ENCODE data around the gene SLC6A18.

SLC6A18 gene

GRCh38 chr5:1224631-1225030 lies 550 bp upstream of the SLC6A18 start:
- Histone ChIP-seq H3K36me3 (ENCODE audit: control insufficient read depth, low read length) (no peaks in the 10 kb centered on the region), H3K4me1 (ENCODE audit: control insufficient read depth, low read length) (no peaks in the 10 kb centered on the region), H3K9me2 (replicated peaks; ENCODE audit: control insufficient read depth, low read length) (no peaks in the 10 kb centered on the region), H3K79me2 (ENCODE audit: control insufficient read depth, low read length) (no peaks in the 10 kb centered on the region), H3K27ac (ENCODE audit: low read depth, low read length) (no peak overlapping the region), H3K4me3 (ENCODE audit: low read length) (no peak overlapping the region), H4K20me1 (ENCODE audit: control insufficient read depth, insufficient read depth, low read depth, low read length) (no peaks in the 10 kb centered on the region), H3K4me2 (ENCODE audit: low read length) (no peak overlapping the region), H3F3A (ENCODE audit: control insufficient read depth, insufficient read depth) (no peaks in the 10 kb centered on the region), H3K27me3 (ENCODE audit: control insufficient read depth, low read length) (no peaks in the 10 kb centered on the region), H3K9me3 (ENCODE audit: control insufficient read depth, insufficient read depth, low read length) (peaks cover 5% of the 10 kb centered on the region; the same call in 1 of the 2 replicates)
- TF ChIP-seq CTCF (IDR thresholded peaks at IDR 0.05; ENCODE audit: low read depth, low read length, poor library complexity, severe bottlenecking) (no peak), EZH2phosphoT487 (IDR thresholded peaks at IDR 0.05; ENCODE audit: borderline replicate concordance, low read length) (no peak)

- H3K36me3 ChIP-seq (ENCODE audit: control insufficient read depth, low read length), result no peaks in the 10 kb centered on the region
- H3K9me3 ChIP-seq (ENCODE audit: control insufficient read depth, insufficient read depth, low read length), result peaks cover 5% of the 10 kb centered on the region; the same call in 1 of the 2 replicates
- no peaks in the 10 kb centered on the region for H4K20me1 ChIP-seq (ENCODE audit: control insufficient read depth, insufficient read depth, low read depth, low read length)
- H3K27me3 ChIP-seq (ENCODE audit: control insufficient read depth, low read length), result no peaks in the 10 kb centered on the region
- no peak overlapping the region for H3K4me3 ChIP-seq (ENCODE audit: low read length)
- no peaks in the 10 kb centered on the region for H3K9me2 ChIP-seq (replicated peaks; ENCODE audit: control insufficient read depth, low read length)
- H3K27ac ChIP-seq (ENCODE audit: low read depth, low read length), result no peak overlapping the region
- H3K79me2 ChIP-seq (ENCODE audit: control insufficient read depth, low read length), result no peaks in the 10 kb centered on the region
- no peaks in the 10 kb centered on the region for H3K4me1 ChIP-seq (ENCODE audit: control insufficient read depth, low read length)
- no peak overlapping the region for H3K4me2 ChIP-seq (ENCODE audit: low read length)
- H3F3A ChIP-seq (ENCODE audit: control insufficient read depth, insufficient read depth), result no peaks in the 10 kb centered on the region
- TF ChIP-seq CTCF (IDR thresholded peaks at IDR 0.05; ENCODE audit: low read depth, low read length, poor library complexity, severe bottlenecking), result no peak
- no peak for TF ChIP-seq EZH2phosphoT487 (IDR thresholded peaks at IDR 0.05; ENCODE audit: borderline replicate concordance, low read length)
These were observed 1.1 kb downstream of the SLC6A18 start for GRCh38 chr5:1226231-1226630.

GRCh38 chr5:1226839-1227581 lies 1.8 kb downstream of the SLC6A18 start:
- Histone ChIP-seq H3K79me2 (ENCODE audit: control insufficient read depth, low read length) (no peaks in the 10 kb centered on the region), H3K4me3 (ENCODE audit: low read length) (no peak overlapping the region), H3K4me2 (ENCODE audit: low read length) (no peak overlapping the region), H3K36me3 (ENCODE audit: control insufficient read depth, low read length) (no peaks in the 10 kb centered on the region), H3F3A (ENCODE audit: control insufficient read depth, insufficient read depth) (no peaks in the 10 kb centered on the region), H3K27me3 (ENCODE audit: control insufficient read depth, low read length) (no peaks in the 10 kb centered on the region), H3K9me2 (replicated peaks; ENCODE audit: control insufficient read depth, low read length) (no peaks in the 10 kb centered on the region), H3K27ac (ENCODE audit: low read depth, low read length) (no peak overlapping the region), H4K20me1 (ENCODE audit: control insufficient read depth, insufficient read depth, low read depth, low read length) (no peaks in the 10 kb centered on the region), H3K4me1 (ENCODE audit: control insufficient read depth, low read length) (no peaks in the 10 kb centered on the region), H3K9me3 (ENCODE audit: control insufficient read depth, insufficient read depth, low read length) (peaks cover 5% of the 10 kb centered on the region; the same call in 1 of the 2 replicates)
- TF ChIP-seq EZH2phosphoT487 (IDR thresholded peaks at IDR 0.05; ENCODE audit: borderline replicate concordance, low read length), result no peak

- no peaks in the 10 kb centered on the region for H3K27me3 ChIP-seq (ENCODE audit: control insufficient read depth, low read length)
- no peak overlapping the region for H3K27ac ChIP-seq (ENCODE audit: low read depth, low read length)
- H3K4me3 ChIP-seq (ENCODE audit: low read length), result no peak overlapping the region
- no peak overlapping the region for H3K4me2 ChIP-seq (ENCODE audit: low read length)
- TF ChIP-seq CTCF (IDR thresholded peaks at IDR 0.05; ENCODE audit: low read depth, low read length, poor library complexity, severe bottlenecking) (no peak), EZH2phosphoT487 (IDR thresholded peaks at IDR 0.05; ENCODE audit: borderline replicate concordance, low read length) (no peak)
- H3F3A ChIP-seq (ENCODE audit: control insufficient read depth, insufficient read depth), result no peaks in the 10 kb centered on the region
- no peaks in the 10 kb centered on the region for H3K9me2 ChIP-seq (replicated peaks; ENCODE audit: control insufficient read depth, low read length)
- H3K4me1 ChIP-seq (ENCODE audit: control insufficient read depth, low read length), result no peaks in the 10 kb centered on the region
- H3K9me3 ChIP-seq (ENCODE audit: control insufficient read depth, insufficient read depth, low read length), result no peaks in the 10 kb centered on the region
- H3K36me3 ChIP-seq (ENCODE audit: control insufficient read depth, low read length), result no peaks in the 10 kb centered on the region
- H3K79me2 ChIP-seq (ENCODE audit: control insufficient read depth, low read length), result no peaks in the 10 kb centered on the region
- no peaks in the 10 kb centered on the region for H4K20me1 ChIP-seq (ENCODE audit: control insufficient read depth, insufficient read depth, low read depth, low read length)
These were observed 2.5 kb downstream of the SLC6A18 start for GRCh38 chr5:1227667-1228066.
